ENCODE data around the gene ZBTB40.

The ZBTB40 gene

DNA sequence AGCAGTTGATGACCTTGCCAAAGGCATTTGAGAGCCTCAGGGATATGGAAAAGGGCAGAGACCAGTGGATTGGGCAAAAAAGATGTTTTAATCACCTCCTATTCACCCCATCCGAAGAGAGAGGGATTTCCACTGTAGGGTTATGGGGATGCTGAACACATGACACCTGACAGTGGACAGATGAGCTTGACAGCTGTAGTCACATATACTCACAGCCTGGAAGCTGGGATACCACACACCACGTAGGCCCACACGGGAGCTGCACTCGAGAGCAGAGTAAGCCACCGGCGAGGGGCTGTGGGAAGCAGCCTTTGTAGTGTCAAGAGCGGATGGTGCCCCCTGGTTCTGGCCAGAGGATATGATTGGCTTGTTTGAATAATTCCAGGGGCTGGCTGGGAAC, 20.0 kb downstream of the ZBTB40 start:
- no peak for DNase-seq (ENCODE audit: low read depth)

DNA sequence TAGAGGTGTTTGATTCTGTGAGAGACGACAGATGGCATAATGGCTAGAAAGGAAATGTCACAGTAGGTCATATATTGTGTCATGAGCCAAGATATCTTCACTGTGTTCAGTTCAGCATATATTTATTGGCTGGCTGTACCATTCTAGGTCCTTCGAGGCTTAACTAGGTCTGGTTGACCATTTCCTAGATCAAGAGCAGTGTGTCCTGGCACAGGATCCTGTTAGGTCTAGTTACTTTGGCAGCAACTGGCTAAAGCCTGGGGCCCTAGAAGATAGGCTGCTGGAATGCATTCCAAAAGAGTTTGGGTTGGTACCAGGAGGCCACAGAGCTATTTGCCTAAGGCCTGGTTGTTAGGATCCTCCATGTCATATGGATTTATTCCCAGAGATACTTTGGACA, 20.9 kb downstream of the ZBTB40 start:
- DNase-seq (ENCODE audit: low read depth) = no peak

DNA sequence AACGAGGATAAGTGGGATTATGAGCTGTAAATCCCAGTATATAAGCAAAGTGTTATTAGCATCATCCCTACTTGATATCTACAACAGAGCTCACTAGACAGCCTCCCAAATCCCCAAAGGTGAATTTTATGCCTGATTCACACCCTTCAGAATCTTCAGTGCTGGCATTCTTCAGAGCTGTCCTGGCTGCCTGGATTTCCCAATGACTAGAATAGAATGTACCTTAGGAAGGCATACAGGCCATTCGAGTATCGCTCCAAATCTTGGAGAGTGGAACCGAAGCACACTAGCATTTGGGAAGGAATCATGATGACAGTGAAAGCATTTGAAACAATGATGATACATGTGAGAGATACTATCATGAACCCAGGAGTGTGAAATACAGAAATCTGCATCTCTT, 22.3 kb downstream of the ZBTB40 start:
- no peak for DNase-seq (ENCODE audit: low read depth)

DNA sequence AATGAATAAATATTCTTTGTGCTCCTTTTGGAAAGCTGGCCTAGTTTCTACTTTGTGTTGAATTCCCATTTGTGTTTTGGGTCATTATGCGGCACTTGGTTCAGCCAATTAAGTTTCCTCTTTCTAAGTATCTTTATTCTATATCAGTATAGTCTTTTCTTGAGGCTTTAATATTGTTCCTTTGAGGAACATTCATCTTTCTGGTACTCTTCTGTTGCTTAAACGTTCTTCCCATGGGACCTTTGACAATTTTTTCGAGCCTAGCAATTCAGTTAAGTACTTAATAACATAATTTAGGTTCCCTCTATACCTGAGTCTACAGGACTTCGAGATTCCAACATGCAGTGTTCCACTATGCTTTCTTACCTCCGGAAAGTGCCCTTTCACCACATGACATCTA, 24.9 kb downstream of the ZBTB40 start:
- DNase-seq (ENCODE audit: low read depth) = no peak

DNA sequence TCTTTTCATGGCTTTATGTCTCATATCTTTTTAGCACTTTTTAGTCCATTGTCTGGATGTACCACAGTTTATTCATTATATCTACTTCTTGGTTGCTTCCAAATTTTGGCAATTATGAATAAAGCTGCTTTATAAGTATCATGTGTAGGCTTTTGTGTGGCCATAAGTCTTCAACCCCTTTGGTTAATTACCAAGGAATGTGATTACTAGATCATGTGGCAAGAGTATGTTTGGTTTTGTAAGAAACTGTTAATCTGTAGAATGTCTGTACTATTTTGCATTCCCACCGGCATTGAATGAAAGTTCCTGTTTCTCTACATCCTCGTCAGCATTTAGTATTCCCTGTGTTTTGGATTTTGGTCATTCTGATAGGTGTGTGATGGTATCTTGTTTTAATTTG, 31.5 kb downstream of the ZBTB40 start:
- no peak for DNase-seq (ENCODE audit: low read depth)

DNA sequence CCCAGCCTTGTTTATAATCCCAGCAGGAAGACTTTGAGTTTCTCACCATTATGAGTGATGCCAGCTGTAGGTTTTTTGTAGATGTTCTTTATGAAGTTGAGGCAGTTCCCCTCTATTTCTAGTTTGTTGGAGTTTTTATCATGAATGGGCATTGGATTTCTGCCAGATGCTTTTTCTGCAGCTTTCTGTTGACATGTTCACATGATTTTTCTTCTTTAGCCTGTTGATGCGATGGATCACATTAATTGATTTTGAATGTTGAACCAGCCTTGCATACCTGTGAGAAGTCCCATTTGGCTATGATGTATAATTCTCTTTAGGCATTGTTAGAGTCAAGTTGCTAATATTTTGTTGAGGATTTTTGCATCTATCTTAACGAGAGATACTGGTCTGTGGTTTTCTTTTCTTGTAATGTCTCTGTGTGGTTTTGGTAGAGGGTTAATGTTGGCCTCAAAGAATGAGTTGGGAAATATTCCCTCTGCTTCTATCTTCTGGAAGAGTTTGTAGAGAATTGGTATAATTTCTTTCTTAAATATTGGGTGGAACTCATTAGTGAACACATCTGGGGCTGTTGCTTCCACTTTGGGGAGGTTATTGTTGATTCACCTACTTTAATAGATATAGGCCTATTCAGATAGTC, 33.2 kb downstream of the ZBTB40 start:
- no peak for DNase-seq (ENCODE audit: low read depth)

DNA sequence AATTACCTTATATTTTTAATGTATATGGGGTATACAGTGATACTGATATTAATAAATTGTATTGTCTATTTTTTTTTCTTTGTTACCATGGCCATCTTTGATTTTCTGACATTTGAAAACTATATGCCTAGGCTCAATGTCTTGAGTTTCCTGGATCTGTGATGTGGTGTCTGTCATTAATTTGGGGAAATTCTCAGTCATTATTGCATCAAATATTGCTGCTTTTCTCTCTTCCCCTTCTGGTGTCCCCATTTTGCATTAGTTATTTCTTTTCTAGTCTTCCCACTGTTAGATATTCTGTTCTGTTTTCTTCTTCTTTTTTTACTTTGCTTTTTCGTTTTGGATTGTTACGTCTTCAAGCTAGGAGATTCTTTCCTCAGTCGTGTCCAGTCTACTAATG, 33.8 kb downstream of the ZBTB40 start:
- DNase-seq (ENCODE audit: low read depth) = no peak

DNA sequence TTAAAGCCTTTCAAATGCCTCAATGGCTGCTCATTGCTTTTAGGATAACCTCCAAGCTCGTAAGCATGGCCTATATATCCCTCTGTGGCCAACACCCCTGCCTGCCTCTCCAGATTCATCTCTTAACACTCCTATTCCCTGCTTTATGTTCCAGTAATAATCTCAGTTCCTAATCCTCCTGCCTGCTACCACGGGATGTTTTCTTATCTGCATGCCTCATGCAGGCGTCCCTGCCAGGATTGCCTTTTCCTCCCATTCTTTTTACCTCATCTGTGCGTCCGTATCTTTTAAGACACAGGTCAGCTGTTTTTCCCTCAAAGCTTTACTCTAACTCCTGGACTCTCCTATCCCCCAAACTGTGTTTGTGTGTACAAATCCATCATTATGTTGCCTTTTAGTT, 36.1 kb downstream of the ZBTB40 start:
- DNase-seq (ENCODE audit: low read depth) = no peak

DNA sequence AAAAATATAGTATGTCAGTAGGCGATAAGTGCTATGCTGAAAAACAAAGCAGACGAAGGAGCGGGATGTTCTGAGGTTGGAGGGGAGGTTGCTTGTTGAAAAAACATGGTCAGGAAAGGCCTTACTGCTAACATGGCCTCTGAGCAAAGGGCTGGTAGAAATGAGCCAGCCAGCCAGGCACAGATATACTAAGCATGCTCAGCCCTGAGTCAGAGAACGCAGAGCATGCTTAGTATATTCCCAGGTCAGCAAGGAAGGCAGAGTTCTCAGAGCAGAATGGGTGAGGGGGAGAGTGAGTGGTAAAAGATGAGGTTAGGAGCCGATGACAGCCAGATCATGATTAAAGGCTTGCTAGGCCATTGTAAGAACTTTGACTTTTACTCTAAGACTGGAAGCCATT, 36.7 kb downstream of the ZBTB40 start:
- no peak for DNase-seq (ENCODE audit: low read depth)

DNA sequence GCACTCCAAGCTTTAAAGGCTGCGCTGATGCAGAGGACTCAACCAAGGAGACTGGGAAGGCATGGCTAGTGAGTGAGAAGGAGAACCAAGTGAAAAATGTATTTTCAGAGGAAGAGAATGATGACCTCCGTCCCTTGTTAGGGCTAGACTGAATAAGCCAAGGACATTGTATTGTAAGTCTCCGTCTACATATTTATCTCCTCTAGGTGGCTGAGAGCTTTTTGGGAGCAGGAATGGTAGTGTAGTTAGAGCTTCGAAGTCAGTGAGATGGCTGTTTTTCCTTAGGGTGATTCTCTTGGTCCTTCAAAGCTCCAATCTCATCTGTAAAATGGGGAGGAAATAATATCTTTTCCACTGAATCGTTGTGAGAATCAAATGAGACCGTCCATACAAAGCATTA, 37.6 kb downstream of the ZBTB40 start:
- DNase-seq (ENCODE audit: low read depth) = no peak

DNA sequence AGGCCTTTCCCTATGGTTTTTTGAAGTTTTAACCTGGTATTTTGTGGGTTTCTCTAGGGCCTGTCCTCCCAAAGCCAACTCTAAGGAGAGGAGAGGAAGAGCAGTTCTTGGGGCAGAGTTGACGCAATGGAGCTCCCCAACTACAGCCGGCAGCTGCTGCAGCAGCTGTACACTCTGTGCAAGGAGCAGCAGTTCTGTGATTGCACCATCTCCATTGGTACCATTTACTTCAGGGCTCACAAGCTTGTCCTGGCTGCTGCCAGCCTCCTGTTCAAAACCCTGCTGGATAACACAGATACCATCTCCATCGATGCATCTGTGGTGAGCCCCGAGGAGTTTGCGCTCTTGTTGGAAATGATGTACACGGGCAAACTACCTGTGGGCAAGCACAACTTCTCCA, 38.2 kb downstream of the ZBTB40 start:
- no peak for DNase-seq (ENCODE audit: low read depth)

DNA sequence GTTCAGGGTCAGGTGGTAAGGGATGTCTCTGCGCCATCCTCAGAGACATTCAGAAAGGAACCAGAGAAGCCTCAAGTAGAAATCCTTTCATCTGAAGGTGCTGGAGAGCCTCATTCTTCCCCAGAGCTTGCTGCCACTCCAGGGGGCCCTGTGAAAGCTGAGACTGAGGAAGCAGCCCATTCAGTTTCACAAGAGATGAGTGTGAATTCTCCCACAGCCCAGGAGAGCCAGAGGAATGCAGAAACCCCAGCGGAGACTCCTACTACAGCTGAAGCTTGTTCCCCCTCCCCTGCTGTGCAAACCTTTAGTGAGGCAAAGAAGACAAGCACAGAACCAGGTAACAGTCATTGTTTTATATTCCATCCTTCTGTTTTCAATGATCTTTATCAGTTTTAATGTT, 38.7 kb downstream of the ZBTB40 start:
- no peak for DNase-seq (ENCODE audit: low read depth)

DNA sequence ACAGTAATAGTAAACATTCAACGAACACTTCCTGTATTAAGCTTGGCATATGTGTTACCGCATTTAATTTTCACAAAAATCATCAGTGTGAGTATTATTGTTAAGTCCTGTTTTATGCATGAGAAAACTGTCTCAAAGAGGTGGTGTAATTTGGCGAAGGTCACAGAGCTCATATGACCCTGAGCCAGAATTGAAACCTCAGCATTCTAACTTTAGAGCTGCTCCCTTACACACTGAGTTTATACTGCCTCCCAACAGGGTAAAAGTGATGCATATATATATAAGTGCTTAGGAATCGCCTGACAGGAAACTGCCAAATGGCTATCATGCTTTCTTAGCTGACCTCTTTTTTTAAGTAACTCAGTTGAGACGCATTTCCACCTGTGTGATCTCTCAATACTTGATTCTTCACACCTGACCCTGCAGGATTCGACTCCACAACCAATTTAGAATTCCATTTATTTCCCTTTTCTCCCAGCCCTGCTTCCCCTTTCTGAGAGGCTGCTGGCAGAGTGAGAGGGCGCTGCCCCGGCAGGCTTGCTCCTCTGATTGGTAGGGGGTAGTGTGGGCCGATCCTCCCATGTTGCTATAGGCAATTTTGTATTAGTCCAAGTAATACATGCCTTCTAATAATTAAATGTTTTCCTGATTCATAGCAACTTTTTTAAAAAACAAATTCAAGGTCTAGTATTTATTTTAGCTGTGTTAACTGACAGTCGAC, 40.5 kb downstream of the ZBTB40 start:
- no peak for DNase-seq (ENCODE audit: low read depth)

DNA sequence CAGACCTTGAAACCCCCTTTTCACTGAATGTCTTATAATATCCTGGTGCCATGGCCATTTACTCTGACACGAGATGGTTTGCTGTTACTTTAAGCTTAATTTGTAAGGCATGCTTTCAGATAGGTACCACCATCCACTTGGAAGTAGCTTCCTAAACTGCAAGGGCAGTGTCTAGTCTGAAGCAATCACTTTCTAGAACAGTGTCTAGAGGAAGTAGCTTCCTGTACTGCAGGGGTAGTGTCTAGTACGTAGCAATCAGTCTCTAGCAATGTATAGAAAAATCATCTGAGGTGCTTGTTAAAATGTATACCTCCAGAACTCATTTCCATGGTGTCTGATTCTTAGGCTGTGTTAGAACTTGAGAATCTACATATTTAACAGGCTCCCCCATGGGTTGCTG, 42.5 kb downstream of the ZBTB40 start:
- DNase-seq (ENCODE audit: low read depth) = no peak

DNA sequence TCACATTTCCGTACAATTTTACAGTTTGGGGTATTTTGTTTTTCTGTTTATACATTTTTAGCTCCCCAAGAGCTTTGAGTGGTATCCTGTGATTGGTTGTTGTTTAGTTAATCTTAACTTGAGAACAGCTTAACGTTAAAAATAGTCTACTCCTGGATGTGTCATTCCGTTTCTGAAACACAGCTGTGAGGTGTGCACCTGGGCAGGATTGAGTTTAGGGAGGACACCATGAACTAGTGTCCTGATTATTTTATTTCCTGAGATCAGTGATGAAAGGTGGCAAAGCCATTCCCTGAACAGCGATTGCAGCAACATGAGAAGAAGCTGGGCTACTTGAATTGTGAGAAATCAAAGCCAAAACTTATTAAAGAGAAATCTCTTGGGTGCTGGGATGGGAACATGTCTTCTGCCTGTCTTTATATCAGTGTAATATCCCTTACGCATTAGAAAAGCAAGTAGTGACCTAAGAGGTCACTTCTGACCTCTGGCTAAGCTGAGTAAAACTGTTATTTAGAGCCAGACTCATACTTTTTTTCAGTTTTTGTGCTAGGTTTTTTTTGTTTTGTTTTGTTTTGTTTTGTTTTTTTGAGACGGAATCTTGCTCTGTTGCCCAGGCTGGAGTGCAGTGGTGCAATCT, 43.4 kb downstream of the ZBTB40 start:
- DNase-seq (ENCODE audit: low read depth) = no peak

DNA sequence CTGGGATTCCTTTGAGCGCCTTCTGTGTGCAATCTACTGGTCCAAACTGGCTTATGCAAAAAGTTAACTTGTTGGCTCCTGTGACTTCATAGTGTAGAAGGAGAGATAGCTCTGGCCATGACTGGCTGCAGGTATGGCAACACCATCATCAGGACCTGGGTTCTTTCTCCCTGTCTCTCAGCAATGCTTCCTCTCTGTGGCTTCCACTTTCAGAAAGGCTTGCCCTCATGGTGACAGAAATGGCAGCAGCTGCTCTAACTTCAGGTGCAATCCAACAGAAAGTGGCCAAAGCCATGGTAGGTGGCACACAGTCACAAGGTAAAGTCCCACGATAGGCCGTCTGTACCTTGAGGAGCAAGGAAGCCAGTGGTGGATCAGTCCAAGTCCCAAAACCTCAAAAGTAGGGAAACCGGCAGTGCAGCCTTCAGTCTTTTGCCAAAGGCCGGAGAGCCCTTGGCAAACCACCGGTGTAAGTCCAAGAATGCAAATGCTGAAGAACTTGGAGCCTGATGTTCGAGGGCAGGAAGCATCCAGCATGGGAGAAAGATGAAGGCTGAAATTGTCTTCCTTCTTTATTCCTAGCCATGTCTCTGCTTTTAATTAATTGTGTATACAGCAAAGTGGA, 45.0 kb downstream of the ZBTB40 start:
- DNase-seq (ENCODE audit: low read depth) = no peak

DNA sequence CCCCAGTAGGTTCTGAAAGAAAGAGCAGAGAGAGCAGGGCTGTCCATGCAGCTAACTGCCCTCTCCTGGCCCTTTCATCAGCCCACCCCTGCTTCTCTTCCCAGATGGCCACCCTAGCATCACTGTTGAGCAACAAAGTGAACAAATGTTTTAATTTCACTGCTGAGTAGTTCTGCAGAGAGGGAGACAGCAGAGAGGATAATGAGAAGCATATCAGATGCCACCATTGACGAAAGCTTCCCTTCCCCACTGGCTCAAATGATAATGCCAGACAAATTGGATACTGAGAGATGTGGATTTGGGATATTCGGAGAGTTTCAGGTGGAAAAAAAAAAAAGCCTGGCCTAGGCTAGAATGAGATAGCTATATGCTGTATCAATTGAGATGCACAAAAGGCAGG, 46.8 kb downstream of the ZBTB40 start:
- DNase-seq (ENCODE audit: low read depth) = no peak

DNA sequence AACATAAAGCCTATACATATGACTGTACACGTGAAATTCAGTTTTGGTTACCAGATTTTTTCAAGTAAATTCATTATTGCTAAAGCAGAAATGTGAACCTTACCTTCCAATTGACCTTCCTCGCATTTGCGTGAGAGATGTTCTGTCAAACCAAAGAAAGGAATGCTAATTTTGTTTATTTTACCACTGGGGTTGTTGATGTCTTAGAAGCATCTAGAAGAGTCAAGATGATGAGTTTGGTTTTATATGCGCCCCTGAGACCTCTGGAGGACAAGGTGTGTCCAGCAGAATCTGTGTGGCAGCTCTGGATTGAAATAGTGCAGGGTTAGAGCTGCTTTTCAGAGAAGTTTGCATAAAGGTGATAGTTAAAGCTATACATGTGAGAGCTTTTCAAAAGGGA, 48.4 kb downstream of the ZBTB40 start:
- DNase-seq (ENCODE audit: low read depth) = no peak

DNA sequence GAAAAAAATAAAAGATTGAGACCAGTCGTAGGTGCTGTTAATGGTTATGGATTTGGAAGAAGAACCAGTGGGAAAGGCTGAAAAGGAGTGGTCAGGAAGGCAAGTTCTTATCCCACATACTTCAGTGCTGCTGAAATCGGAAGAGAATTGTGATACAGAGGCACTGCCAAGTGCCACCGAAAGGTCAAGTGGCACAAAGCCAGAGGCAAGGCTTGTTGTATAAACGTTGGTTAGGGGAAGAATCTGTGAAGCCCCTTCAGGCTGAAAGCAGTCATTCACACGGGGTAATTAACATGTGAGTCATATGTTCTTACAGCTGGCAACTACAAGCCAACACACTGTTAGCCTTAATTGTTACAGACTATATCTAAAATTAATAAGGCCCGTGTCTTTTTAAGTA, 48.8 kb downstream of the ZBTB40 start:
- no peak for DNase-seq (ENCODE audit: low read depth)

DNA sequence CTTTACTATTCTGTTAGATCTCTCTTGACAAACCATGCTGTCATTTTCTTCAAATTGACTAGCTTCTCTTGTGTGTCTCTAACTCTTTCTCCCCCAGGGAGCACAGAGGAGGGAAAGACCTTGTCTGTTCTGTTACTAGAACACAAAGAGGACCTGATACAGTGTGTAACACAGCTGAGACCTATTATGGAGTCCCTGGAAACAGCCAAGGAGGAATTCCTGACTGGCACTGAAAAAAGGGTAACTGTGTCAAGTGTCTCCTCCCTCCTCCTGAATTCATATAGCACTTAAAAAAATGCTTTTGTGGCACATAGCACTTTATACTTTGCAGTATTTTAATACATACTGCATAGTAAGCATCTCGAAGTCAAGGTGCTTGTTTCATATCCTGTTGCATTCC, 50.6 kb downstream of the ZBTB40 start:
- no peak for DNase-seq (ENCODE audit: low read depth)

DNA sequence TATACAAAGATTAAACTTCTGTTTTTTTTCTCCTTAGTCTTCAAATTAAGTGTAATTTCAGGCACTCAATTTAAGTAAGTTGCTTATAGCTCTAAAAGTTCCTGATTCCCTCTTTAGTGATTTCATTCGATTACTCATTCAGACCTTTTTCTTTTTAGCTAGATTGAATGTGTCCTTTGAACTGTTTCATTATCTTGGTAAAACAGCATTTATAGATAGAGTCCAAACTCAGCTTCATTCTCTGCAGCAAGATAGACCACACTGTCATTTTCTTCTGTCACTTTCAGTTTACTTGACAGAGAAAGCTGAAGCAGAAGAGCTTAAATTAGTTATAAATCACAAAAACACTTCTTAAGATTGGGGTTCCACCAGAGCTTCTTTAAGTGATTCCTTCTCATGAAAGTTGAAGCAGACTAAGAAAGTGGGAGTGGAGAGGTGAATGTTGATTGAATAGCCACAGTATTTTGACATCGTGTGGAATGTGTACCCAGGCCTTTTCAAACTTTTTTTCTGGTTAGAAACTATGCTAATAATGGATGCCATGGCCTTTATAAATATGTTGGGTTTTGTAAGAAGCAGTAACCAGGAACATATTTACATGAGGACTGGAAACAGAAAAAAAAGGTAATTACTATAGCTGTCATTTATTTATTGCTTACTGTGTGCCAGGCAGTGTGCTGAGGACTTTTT, 52.2 kb downstream of the ZBTB40 start:
- no peak for DNase-seq (ENCODE audit: low read depth)

DNA sequence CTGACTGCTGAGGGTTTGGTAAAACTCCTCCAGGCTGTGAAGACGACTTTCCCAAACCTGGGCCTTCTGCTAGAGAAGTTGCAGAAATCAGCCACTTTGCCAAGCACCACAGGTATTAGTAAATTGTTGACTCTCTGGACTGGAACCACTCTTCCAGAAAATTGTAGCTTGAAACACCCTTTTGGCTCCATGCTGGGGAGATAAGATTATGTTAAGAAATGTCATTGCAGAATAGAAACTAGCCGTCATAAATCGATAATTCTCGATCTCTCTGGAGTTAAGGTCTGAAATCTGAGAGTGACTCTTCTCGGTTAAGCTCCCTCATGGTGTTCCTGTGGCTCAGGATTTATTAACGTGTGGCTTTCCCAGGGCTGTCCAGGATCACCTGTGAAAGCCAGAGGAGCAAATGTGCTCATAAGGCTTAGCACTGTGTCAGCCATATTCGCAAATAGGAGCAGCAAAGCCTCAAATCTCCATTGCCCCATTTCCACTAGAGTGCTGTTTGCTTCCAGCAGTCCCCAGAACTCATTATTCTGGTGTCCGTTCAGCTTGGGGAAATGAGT, 54.6 kb downstream of the ZBTB40 start:
- no peak for DNase-seq (ENCODE audit: low read depth)
